Measurements from ENCODE around the gene ABCC1. TPM values are rescaled to one million over a fixed set of nuclear protein-coding genes. Genes with fewer than 3 reads are reported as not detected.

The ABCC1 gene
- total RNA-seq, 1 donor from 2014 or later: 21.8 TPM

GRCh38 chr16:15960124-15960971 lies 10.9 kb downstream of the ABCC1 start:
- Mint-ChIP-seq H3K4me1 (ENCODE audit: unreplicated experiment) (peaks cover 14% of the 10 kb centered on the region), H3K27me3 (ENCODE audit: unreplicated experiment) (peaks cover 2% of the 10 kb centered on the region)
- no peak for TF ChIP-seq CTCF (IDR thresholded peaks at IDR 0.05; ENCODE audit: unreplicated experiment)

DNA sequence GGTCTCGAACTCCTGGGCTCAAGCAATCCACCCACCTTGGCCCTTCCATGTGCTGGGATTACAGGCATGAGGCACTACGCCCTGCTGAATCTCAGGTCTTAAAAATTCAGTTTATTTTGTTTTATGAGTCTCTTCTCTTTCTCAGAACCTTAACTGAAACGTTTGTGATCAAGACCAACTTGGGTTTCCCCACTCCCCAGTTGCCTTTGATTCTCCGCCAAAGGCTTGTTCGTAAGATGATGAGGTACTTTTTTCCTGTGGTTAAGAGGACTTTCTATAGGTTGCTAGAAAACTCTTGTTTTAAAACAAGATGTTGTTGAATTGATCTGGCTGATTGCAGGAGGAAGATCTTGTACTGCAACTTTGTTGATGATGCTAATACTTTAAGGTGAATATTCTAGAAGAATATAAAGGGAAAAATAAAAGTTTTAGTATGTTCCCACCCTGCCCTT lies 11.7 kb downstream of the ABCC1 start:
- peaks cover 2% of the 10 kb centered on the region for H3K27me3 Mint-ChIP-seq (ENCODE audit: unreplicated experiment)
- peaks cover 14% of the 10 kb centered on the region for H3K4me1 Mint-ChIP-seq (ENCODE audit: unreplicated experiment)
- H3K27ac Mint-ChIP-seq (ENCODE audit: unreplicated experiment): no peak overlapping the region
- no peaks in the 10 kb centered on the region for H3K9me3 Mint-ChIP-seq (ENCODE audit: unreplicated experiment)
- no peak for DNase-seq (ENCODE audit: low spot score)
- H3K4me3 Mint-ChIP-seq (ENCODE audit: unreplicated experiment): no peak overlapping the region
- peaks cover 11% of the 10 kb centered on the region for H3K36me3 Mint-ChIP-seq (ENCODE audit: low read depth, unreplicated experiment)
- TF ChIP-seq CTCF (IDR thresholded peaks at IDR 0.05; ENCODE audit: unreplicated experiment): no peak

More at GRCh38 chr16:15960124-15960971, 10.9 kb downstream of the ABCC1 start:
- Mint-ChIP-seq H3K9me3 (ENCODE audit: unreplicated experiment) (no peaks in the 10 kb centered on the region), H3K27ac (ENCODE audit: unreplicated experiment) (peak overlapping the region; percentile 13), H3K36me3 (ENCODE audit: low read depth, unreplicated experiment) (peaks cover 11% of the 10 kb centered on the region), H3K4me3 (ENCODE audit: unreplicated experiment) (no peak overlapping the region)
- DNase-seq (ENCODE audit: low spot score): no peak

DNA sequence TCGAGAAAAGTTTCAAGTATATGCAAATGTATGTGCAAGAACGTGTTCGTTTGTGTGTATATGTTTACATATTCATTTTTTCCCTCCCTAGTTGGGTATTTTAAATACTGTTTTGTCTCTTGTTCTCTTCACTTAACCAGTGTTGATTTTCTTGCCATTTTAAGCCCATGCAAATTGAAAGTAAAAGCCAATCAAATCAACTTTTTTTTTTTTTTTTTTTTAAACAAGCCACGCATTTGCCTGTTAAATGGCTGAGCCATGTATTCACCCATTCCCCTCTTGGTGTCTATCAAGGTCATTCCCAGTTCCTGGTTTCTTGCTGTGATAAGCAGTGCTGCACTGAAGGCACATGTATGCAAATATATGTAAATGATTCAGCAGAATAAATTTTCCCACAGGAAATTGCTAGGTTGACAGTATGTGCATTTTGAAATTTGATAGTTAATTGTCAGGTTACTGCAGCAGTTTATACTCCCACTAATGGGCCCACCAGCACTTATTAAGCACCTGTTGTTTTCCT lies 12.2 kb downstream of the ABCC1 start:
- Mint-ChIP-seq H3K27ac (ENCODE audit: unreplicated experiment) (no peak overlapping the region), H3K27me3 (ENCODE audit: unreplicated experiment) (peaks cover 2% of the 10 kb centered on the region), H3K4me3 (ENCODE audit: unreplicated experiment) (no peak overlapping the region), H3K4me1 (ENCODE audit: unreplicated experiment) (peaks cover 14% of the 10 kb centered on the region), H3K36me3 (ENCODE audit: low read depth, unreplicated experiment) (peaks cover 11% of the 10 kb centered on the region), H3K9me3 (ENCODE audit: unreplicated experiment) (no peaks in the 10 kb centered on the region)
- TF ChIP-seq CTCF (IDR thresholded peaks at IDR 0.05; ENCODE audit: unreplicated experiment): no peak
- no peak for DNase-seq (ENCODE audit: low spot score)

- no peak overlapping the region for H3K27ac Mint-ChIP-seq (ENCODE audit: unreplicated experiment)
- no peak for DNase-seq (ENCODE audit: low spot score)
- H3K9me3 Mint-ChIP-seq (ENCODE audit: unreplicated experiment): no peaks in the 10 kb centered on the region
- TF ChIP-seq CTCF (IDR thresholded peaks at IDR 0.05; ENCODE audit: unreplicated experiment): no peak
- peaks cover 14% of the 10 kb centered on the region for H3K4me1 Mint-ChIP-seq (ENCODE audit: unreplicated experiment)
- H3K27me3 Mint-ChIP-seq (ENCODE audit: unreplicated experiment): peaks cover 2% of the 10 kb centered on the region
- H3K4me3 Mint-ChIP-seq (ENCODE audit: unreplicated experiment): no peak overlapping the region
- peaks cover 11% of the 10 kb centered on the region for H3K36me3 Mint-ChIP-seq (ENCODE audit: low read depth, unreplicated experiment)
These were observed 14.0 kb downstream of the ABCC1 start for GRCh38 chr16:15963307-15963910.

Measured in endothelial cell (in vitro differentiated cells).